ENCODE results near the gene FBXO17. TPM values are rescaled to one million over a fixed set of nuclear protein-coding genes. Genes with fewer than 3 reads are reported as not detected.

Gene FBXO17
- total RNA-seq, 5 donors from 2014 or later (not counting 1 experiment from before 2014, with no cell fraction given): 0.18 to 0.46 (median 0.28) TPM; not detected in 2

DNA sequence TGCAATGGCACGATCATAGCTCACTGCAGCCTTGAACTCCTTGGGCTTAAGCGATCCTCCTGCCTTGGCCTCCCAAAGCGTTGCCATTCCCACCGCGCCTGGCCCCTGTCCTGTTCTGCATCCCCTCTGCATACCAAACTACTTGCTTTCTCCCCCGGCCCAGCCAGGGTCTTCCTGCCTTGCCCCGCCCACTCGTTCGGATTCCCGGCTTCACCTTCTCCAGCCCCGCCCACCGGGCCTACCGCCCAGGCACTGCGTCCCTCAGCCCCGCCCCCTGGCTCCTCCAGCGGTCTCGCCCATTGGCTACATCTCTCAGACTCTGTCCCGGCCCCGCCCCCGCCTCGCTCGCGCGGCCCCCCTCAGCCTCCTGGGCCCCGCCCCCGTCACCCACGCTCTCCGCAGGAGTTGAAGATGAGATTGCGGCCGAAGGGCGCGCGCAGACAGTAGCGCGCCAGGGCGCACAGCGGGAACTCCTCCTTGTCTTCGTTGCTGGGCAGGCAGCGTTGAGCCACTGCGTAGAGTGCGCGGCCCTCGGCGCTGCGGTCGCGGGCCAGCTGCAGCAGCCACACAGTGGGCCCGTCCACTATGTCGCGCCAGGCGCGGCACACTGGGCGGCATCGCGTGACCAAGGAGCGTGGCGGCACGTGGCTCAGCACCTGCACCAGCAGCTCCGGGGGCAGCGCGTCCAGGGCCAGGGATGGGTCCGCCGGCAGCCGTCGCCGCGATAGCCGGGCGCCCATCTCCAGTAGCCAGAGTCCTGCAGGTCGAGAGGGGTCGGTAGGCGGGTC lies 25.8 kb downstream of the FBXO17 start:
- POLR2A ChIA-PET: no interaction called here
- Histone ChIP-seq H3K27ac (ENCODE audit: low read length) (no peak overlapping the region), H3K4me1 (ENCODE audit: control insufficient read depth in 1 of 2, extremely low read depth in 1 of 2, insufficient read depth in 2 of 2, low read length in 2 of 2) (peaks cover 0 to 13% of the 10 kb centered on the region in 2 experiments), H3K4me3 (ENCODE audit: control insufficient read depth in 1 of 2, extremely low read depth in 1 of 2, low read length in 1 of 2) (peak overlapping the region; percentile 17 to 30), H3K36me3 (ENCODE audit: control insufficient read depth in 2 of 2, extremely low read depth in 1 of 2, insufficient read depth in 1 of 2, low read length in 1 of 2) (no peaks in the 10 kb centered on the region), H3K9me3 (no peaks in the 10 kb centered on the region), H3K27me3 (replicated peaks in 1 of 2; ENCODE audit: control insufficient read depth in 2 of 2, extremely low read depth in 1 of 2, insufficient read depth in 2 of 2, low read length in 1 of 2) (peaks cover 2 to 55% of the 10 kb centered on the region in 2 experiments)
- DNase-seq (peak; percentile 37 to 84 (median 69)), ATAC-seq (replicated peaks in 1 of 4) (peak; percentile 91 to 97 (median 94))
- Mint-ChIP-seq H3K27ac (no peak overlapping the region), H3K27me3 (peaks cover 14 to 21% of the 10 kb centered on the region in 2 donors), H3K4me3 (peak overlapping the region; percentile 59 to 67 (median 60)), H3K36me3 (no peaks in the 10 kb centered on the region), H3K4me1 (peaks cover 4 to 17% (median 12%) of the 10 kb centered on the region in 3 donors), H3K9me3 (no peaks in the 10 kb centered on the region)
- CTCF ChIA-PET: no interaction called here
- whole genome bisulfite sequencing (ENCODE audit: insufficient coverage): 14% methylated on average over 71 of the region's 72 CpGs

DNA sequence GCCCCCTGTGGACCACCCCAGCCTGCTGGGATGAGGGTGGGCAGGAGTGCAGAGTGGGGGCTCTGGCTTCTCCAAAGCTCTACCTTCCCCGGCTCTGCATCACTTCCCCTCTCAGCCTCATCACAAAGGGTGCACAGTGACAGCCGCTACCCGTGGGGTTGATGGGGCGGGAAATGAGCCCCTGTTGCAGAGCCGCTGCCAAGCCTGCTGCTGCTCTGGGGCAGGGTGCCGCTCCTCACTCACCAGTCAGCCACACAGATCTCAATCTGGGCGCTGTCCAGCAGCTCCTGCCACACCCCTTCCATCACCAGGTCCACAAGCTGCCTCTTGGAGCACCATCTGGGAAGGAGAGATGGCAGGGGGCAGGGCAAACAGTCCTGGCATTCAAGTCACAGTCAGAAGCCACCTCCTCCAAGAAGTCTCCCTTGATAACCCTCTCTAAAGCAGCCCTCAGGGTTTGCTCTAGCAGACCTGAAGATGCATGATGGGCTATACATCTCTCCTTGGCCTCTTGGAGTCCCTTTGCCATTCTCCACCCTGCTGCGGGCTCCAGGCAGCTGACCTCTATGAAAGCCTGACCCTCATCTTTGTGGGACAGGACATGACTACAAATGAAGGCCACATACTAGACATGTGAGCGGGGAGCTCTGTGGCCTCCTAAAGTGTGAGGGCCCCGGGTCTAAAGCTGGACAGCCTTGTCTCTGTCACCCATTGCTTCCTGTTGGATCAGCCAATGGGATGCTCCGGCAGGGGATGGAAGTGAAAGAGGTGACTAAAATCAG lies 29.1 kb downstream of the FBXO17 start:
- Mint-ChIP-seq H3K4me1 (peaks cover 4 to 18% (median 14%) of the 10 kb centered on the region in 3 donors), H3K36me3 (no peaks in the 10 kb centered on the region), H3K4me3 (no peak overlapping the region), H3K9me3 (no peaks in the 10 kb centered on the region), H3K27ac (no peak overlapping the region), H3K27me3 (peaks cover 3% of the 10 kb centered on the region in 2 donors)
- Histone ChIP-seq H3K36me3 (ENCODE audit: control insufficient read depth in 2 of 2, extremely low read depth in 1 of 2, insufficient read depth in 1 of 2, low read length in 1 of 2) (no peaks in the 10 kb centered on the region), H3K27me3 (replicated peaks in 1 of 2; ENCODE audit: control insufficient read depth in 2 of 2, extremely low read depth in 1 of 2, insufficient read depth in 2 of 2, low read length in 1 of 2) (peaks cover 1 to 36% of the 10 kb centered on the region in 2 experiments), H3K4me3 (ENCODE audit: control insufficient read depth in 1 of 2, extremely low read depth in 1 of 2, low read length in 1 of 2) (no peak overlapping the region), H3K4me1 (ENCODE audit: control insufficient read depth in 1 of 2, extremely low read depth in 1 of 2, insufficient read depth in 2 of 2, low read length in 2 of 2) (peaks cover 0 to 13% of the 10 kb centered on the region in 2 experiments), H3K9me3 (no peaks in the 10 kb centered on the region), H3K27ac (ENCODE audit: low read length) (no peak overlapping the region)
- POLR2A ChIA-PET: no interaction called here
- no peak for ATAC-seq (replicated peaks in 1 of 4)
- DNase-seq: no peak
- WGBS (ENCODE audit: insufficient coverage): 70% methylated on average over 5 of the region's 11 CpGs
- CTCF ChIA-PET: interaction anchor here in 1 of 2 donors (1.0 kb wide), 1 partner anchor 16 kb away, joined by 3 read pairs; the partner anchor contains the start of genes MRPS12 and SARS2

DNA sequence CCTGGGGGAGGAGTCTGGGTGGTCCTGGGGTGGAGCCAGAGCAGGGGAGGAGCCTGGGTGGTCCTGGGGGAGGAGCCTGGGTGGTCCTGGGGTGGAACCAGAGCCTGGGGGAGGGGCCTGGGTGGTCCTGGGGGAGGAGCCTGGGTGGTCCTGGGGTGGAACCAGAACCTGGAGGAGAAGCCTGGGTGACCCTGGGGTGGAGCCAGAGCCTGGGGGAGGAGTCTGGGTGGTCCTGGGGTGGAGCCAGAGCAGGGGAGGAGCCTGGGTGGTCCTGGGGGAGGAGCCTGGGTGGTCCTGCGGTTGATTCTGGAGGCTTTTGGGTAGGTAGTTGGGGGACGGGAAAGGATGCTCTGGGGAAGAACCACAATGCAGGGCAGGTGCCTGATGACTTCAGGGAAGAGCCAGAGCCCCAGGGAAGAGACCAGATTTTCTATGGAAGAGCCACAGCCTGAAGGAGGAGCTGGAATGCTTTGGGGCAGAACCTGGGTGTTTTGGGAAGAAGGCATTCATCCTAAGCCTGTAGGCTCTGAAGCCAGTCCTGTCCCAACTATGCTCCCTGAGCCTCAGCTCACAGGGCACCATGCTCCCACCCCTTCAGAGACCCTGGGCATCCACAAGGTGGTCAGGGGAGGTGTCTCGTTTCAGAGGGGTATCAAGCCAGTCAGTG lies 29.8 kb downstream of the FBXO17 start:
- Histone ChIP-seq H3K27ac (ENCODE audit: low read length) (no peak overlapping the region), H3K4me1 (ENCODE audit: control insufficient read depth in 1 of 2, extremely low read depth in 1 of 2, insufficient read depth in 2 of 2, low read length in 2 of 2) (peaks cover 0 to 13% of the 10 kb centered on the region in 2 experiments), H3K4me3 (ENCODE audit: control insufficient read depth in 1 of 2, extremely low read depth in 1 of 2, low read length in 1 of 2) (no peak overlapping the region), H3K36me3 (ENCODE audit: control insufficient read depth in 2 of 2, extremely low read depth in 1 of 2, insufficient read depth in 1 of 2, low read length in 1 of 2) (no peaks in the 10 kb centered on the region), H3K27me3 (replicated peaks in 1 of 2; ENCODE audit: control insufficient read depth in 2 of 2, extremely low read depth in 1 of 2, insufficient read depth in 2 of 2, low read length in 1 of 2) (peaks cover 0 to 35% of the 10 kb centered on the region in 2 experiments), H3K9me3 (no peaks in the 10 kb centered on the region)
- ChIA-PET CTCF (interaction anchor here in 1 of 2 donors (0.6 to 1.0 kb wide), 2 partner anchors 14 to 15 kb away, joined by 3 to 4 read pairs; partner anchors contain the start of genes MRPS12 and SARS2), POLR2A (no interaction called here)
- no peaks in the 10 kb centered on the region for H3K9me3 Mint-ChIP-seq
- no peak overlapping the region for H3K4me3 Mint-ChIP-seq
- no peak overlapping the region for H3K27ac Mint-ChIP-seq
- no peak for ATAC-seq (replicated peaks in 1 of 4)
- no peak for DNase-seq
- H3K36me3 Mint-ChIP-seq: no peaks in the 10 kb centered on the region
- peaks cover 9 to 21% (median 16%) of the 10 kb centered on the region in 3 donors for H3K4me1 Mint-ChIP-seq
- H3K27me3 Mint-ChIP-seq: peaks cover 5 to 8% of the 10 kb centered on the region in 2 donors
- WGBS (ENCODE audit: insufficient coverage): 76% methylated on average over 2 of the region's 3 CpGs

DNA sequence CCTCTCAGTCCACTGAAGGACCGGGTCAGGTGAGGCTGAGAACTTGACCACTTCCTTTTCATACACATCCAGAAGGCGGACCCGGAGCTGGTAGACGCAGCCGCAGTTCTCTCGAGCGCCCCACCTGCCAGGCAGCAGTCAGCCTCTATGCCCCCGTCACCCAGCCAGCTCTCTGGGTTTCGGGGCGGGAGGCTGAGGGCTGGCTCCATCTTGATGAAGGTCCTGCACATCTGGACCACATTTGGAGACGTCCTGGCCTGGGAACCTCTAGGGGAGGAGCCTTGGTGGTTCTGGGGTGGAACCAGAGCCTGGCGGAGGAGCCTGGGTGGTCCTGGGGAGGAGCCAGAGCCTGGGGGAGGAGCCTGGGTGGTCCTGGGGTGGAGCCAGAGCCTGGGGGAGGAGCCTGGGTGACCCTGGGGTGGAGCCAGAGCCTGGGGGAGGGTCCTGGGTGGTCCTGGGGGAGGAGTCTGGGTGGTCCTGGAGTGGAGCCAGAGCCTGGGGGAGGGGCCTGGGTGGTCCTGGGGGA lies 30.5 kb downstream of the FBXO17 start:
- ChIA-PET CTCF (no interaction called here), POLR2A (no interaction called here)
- H3K27me3 ChIP-seq (replicated peaks in 1 of 2; ENCODE audit: control insufficient read depth in 2 of 2, extremely low read depth in 1 of 2, insufficient read depth in 2 of 2, low read length in 1 of 2): peaks cover 0 to 31% of the 10 kb centered on the region in 2 experiments
- no peak overlapping the region for H3K27ac ChIP-seq (ENCODE audit: low read length)
- H3K4me1 ChIP-seq (ENCODE audit: control insufficient read depth in 1 of 2, extremely low read depth in 1 of 2, insufficient read depth in 2 of 2, low read length in 2 of 2): peaks cover 0 to 8% of the 10 kb centered on the region in 2 experiments
- no peaks in the 10 kb centered on the region for H3K9me3 ChIP-seq
- H3K4me3 Mint-ChIP-seq: no peak overlapping the region
- H3K36me3 ChIP-seq (ENCODE audit: control insufficient read depth in 2 of 2, extremely low read depth in 1 of 2, insufficient read depth in 1 of 2, low read length in 1 of 2): no peaks in the 10 kb centered on the region
- H3K9me3 Mint-ChIP-seq: no peaks in the 10 kb centered on the region
- ATAC-seq (replicated peaks in 1 of 4) (no peak), DNase-seq (no peak)
- H3K36me3 Mint-ChIP-seq: no peaks in the 10 kb centered on the region
- H3K4me3 ChIP-seq (ENCODE audit: control insufficient read depth in 1 of 2, extremely low read depth in 1 of 2, low read length in 1 of 2): no peak overlapping the region
- peaks cover 5 to 20% (median 13%) of the 10 kb centered on the region in 3 donors for H3K4me1 Mint-ChIP-seq
- peaks cover 3 to 8% of the 10 kb centered on the region in 2 donors for H3K27me3 Mint-ChIP-seq
- no peak overlapping the region for H3K27ac Mint-ChIP-seq
- 89% methylated on average over 10 of the region's 12 CpGs for WGBS (ENCODE audit: insufficient coverage)

DNA sequence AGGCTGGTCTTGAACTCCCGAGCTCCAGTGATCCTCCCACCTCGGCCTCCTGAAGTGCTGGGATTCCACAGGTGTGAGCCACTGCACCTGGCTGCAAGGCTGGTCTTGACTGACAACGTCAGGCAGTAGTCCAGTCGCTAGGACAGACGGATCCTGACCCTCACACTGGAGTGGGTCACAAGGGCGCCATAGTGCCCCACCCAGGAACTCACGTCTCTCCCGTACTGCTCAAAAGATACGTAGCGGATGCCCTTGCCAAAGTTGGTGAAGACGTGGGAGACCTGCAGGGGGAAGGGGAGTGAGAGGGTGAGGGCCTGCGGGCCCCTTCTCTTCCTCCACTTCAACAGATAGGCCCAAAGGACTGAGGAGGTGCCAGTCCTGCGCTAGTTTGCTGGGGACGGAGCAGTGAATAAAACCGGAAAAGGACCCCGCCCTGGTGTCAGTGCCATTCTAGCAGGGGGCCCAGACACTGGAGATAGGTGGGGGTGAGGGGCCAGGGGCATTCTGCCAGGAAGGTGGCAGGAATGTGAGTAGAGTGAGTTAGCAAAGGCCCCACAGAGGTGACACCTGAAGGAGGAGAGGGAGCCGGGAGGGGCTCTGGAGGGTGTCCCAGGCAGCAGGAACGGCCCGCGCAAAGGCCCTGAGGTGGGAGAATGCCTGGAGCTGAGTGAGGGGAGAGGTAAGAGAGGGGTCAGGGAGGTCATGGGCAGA lies 32.9 kb downstream of the FBXO17 start:
- no peak overlapping the region for H3K4me3 Mint-ChIP-seq
- Histone ChIP-seq H3K36me3 (ENCODE audit: control insufficient read depth in 2 of 2, extremely low read depth in 1 of 2, insufficient read depth in 1 of 2, low read length in 1 of 2) (no peaks in the 10 kb centered on the region), H3K4me3 (ENCODE audit: control insufficient read depth in 1 of 2, extremely low read depth in 1 of 2, low read length in 1 of 2) (no peak overlapping the region), H3K27ac (ENCODE audit: low read length) (no peak overlapping the region), H3K4me1 (ENCODE audit: control insufficient read depth in 1 of 2, extremely low read depth in 1 of 2, insufficient read depth in 2 of 2, low read length in 2 of 2) (no peaks in the 10 kb centered on the region), H3K27me3 (replicated peaks in 1 of 2; ENCODE audit: control insufficient read depth in 2 of 2, extremely low read depth in 1 of 2, insufficient read depth in 2 of 2, low read length in 1 of 2) (peaks cover 0 to 22% of the 10 kb centered on the region in 2 experiments), H3K9me3 (no peaks in the 10 kb centered on the region)
- WGBS (ENCODE audit: insufficient coverage): 87% methylated on average over 12 of the region's 20 CpGs
- DNase-seq: no peak
- peaks cover 3 to 12% of the 10 kb centered on the region in 2 donors for H3K27me3 Mint-ChIP-seq
- H3K9me3 Mint-ChIP-seq: no peaks in the 10 kb centered on the region
- ChIA-PET CTCF (interaction anchor here in 1 of 2 donors (0.7 kb wide), 1 partner anchor 55 kb away, joined by 5 read pairs; no protein-coding TSS in a partner anchor), POLR2A (no interaction called here)
- H3K36me3 Mint-ChIP-seq: no peaks in the 10 kb centered on the region
- peaks cover 5 to 13% (median 8%) of the 10 kb centered on the region in 3 donors for H3K4me1 Mint-ChIP-seq
- H3K27ac Mint-ChIP-seq: no peak overlapping the region
- no peak for ATAC-seq (replicated peaks in 1 of 4)

Measured in T-cell (primary cell).